ENCODE data around the gene PSMC1.
A peak's percentile ranks its signal among the peaks of the same experiment; 100 is the strongest.

PSMC1 gene

DNA sequence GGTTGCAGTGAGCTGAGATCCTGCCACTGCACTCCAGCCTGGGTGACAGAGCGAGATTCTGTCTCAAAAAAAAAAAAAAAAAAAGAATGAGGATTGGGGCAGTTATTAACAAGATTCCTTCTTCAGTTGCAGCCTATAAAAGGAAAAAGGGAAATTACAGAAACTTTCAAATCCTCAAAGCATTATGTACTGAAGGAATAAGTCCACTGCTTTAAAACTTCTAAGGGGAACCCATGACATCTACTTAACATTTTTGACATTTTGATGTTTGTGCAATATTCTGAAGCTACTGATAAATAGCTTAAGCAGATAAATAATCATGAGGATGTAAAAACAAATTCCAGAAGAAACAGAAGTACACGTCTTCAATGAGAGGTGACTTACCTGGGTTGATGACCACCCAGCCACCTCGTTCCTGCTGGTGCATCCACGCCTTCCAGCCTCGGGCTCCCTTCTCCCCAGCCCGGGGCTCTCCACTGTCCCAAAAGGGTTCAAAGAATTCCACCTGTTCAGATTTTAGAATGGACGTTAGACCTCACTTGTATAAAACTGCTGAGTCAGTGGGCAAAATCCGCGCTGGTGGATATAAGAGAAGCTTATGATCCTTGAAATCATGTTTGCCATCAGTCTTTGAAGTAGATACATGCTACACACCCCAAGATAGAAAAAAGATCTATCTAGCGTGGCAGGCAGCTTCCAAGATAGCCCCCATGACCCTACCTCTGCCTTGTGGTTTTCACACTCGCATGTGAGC, 41.7 kb downstream of the PSMC1 start:
- no peak overlapping the region for H3K27ac ChIP-seq
- TF ChIP-seq CTCF (conservative IDR thresholded peaks at IDR 0.05) = no peak

DNA sequence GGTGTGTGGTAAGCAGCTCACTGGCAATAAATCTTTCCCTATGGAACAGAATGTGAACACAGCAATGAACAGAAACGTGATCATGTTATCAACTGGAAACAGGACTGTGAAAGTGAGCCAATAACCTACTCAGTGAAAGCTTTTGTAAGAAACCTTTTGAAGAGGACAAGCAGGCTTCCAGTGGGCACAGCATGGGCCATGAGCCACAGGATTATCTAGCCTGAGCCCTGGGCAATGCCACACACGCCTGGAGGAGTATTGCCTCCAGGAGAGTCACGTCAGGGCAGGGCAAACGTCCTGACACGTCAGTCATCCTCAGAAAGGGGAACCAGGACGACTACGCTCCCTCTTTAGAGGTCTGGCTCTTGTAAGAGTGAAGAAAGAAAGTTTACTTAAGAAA, 43.1 kb downstream of the PSMC1 start:
- no peak for TF ChIP-seq CTCF (conservative IDR thresholded peaks at IDR 0.05)
- H3K27ac ChIP-seq = no peak overlapping the region

- TF ChIP-seq CTCF (conservative IDR thresholded peaks at IDR 0.05) = no peak
- H3K27ac ChIP-seq = no peak overlapping the region
These were observed 44.3 kb downstream of the PSMC1 start for GRCh38 chr14:90300611-90301047.

- no peak for TF ChIP-seq CTCF (conservative IDR thresholded peaks at IDR 0.05)
- peak overlapping the region; percentile 20; the same call in 1 of the 2 replicates for H3K27ac ChIP-seq
These were observed 44.8 kb downstream of the PSMC1 start for GRCh38 chr14:90301122-90301521.

GRCh38 chr14:90301668-90302090, 45.3 kb downstream of the PSMC1 start:
- peak; percentile 80 for TF ChIP-seq CTCF (conservative IDR thresholded peaks at IDR 0.05)
- H3K27ac ChIP-seq = peak overlapping the region; percentile 62

DNA sequence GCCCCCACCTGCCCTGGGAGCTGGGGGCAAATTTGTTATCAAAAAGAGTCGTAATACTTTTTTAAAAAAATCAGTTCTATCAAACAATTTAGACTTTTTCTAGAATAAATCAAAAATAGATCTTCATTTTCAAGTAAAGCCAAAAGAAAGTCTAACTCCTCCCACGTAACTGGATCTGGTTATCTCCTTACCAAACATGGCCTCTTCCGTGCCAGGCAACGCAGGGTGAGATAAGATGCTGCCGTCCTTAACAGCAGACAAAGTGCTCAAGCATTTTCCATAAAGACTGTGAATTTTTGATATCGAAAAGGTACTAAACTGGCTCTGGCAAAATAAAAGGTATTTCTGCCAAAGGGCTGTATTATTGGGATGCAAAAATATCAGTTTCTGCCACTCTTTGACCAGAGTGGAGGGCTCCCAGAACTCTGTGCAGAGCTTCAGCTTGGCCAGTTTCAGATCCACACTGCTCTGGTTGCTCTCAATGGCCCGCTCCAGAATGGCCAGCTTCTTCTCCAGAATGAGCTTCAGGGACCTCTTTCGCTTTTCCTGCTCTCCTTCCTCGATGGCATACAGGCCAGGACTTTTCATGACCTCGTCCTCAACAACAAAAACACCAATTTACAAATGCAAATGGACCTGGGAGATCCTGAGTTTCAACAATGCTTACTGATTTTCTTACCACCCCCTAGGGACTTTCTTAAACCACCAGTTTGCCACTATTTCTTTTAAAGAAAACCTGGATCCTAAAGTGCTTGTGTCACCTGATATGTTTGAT, 46.4 kb downstream of the PSMC1 start:
- TF ChIP-seq CTCF (conservative IDR thresholded peaks at IDR 0.05) = no peak
- peak overlapping the region; percentile 62 for H3K27ac ChIP-seq

- H3K27ac ChIP-seq = no peak overlapping the region
- TF ChIP-seq CTCF (conservative IDR thresholded peaks at IDR 0.05) = no peak
These were observed 47.1 kb downstream of the PSMC1 start for GRCh38 chr14:90303473-90303872.

Measured in VCaP (cell line).